GM21737 (cell line): ENCODE results near the gene PLA2G4E.

Source experiments
- ATAC-seq: cut with Tn5 transposase; IDR thresholded peaks from one replicate; pipeline ENCODE4 v1.9.1; 2021; ENCODE audit warnings: mild to moderate bottlenecking, moderate library complexity; ENCODE audit not compliant: unreplicated experiment

The PLA2G4E gene

GRCh38 chr15:41981371-41982132 lies 39.3 kb downstream of the PLA2G4E start:
- no peak for ATAC-seq

- ATAC-seq = no peak
Observed at GRCh38 chr15:41980654-41981323, 40.1 kb downstream of the PLA2G4E start.

GRCh38 chr15:41979493-41980266 lies 41.2 kb downstream of the PLA2G4E start:
- no peak for ATAC-seq

- no peak for ATAC-seq
Observed at GRCh38 chr15:41978534-41978933, 42.3 kb downstream of the PLA2G4E start.

DNA sequence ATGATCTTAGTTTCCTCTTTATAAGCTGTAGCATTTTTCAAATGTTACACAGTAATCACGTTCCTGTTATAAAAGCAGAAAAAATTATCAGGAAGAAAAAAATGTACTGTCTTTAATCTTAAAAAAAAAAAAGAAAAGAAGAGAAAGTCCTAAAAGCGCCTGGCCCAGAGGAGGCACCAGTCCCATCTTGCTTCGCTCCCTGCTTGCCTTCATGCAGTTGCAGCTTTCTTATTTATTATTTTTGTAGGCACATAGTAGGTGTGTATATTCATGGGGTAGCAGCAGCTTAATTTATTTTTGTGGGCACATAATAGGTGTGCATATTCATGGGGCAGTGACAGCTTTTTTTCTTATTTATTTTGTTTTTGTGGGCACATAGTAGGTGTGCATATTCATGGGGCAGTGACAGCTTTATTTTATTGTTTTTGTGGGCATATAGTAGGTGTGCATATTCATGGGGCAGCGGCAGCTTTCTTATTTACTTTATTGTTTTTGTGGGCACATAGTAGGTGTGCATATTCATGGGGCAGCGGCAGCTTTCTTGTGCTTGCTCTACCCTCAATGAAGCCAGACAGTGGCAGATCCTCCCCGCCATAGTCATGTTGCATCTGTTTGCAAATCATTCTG lies 43.0 kb downstream of the PLA2G4E start:
- ATAC-seq = no peak

GRCh38 chr15:41975669-41976068 lies 45.2 kb downstream of the PLA2G4E start:
- ATAC-seq = no peak

GRCh38 chr15:41974041-41974440 lies 46.8 kb downstream of the PLA2G4E start:
- ATAC-seq = no peak

- ATAC-seq = peak; percentile 65
Observed at GRCh38 chr15:41972253-41973242, 48.3 kb downstream of the PLA2G4E start, which contains the start of gene EHD4. Gene EHD4 (minus strand): TSS chr15:41972557. CDS start chr15:41972494, 63 bp downstream.

DNA sequence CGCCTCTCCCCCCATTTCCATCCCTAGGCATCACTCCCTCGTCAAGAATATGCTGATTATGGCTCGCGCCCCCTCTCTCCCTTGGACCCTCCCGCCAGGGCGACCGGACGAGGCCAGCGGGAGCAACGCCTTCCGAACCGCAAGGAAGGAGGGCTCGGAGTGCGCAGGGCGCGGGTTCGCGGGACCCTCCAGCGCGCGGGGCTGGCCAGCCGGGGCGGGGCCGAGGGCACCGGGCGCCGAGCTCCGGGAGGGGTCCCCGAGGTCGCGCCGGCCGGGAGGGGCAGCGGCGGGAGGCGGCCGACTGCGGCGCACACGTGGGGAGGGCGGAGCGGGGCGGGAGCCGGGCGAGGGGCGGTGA lies 49.0 kb downstream of the PLA2G4E start:
- ATAC-seq = peak; percentile 24

GRCh38 chr15:41971089-41971894 lies 49.5 kb downstream of the PLA2G4E start:
- peak; percentile 47 for ATAC-seq

- ATAC-seq = no peak
Observed at GRCh38 chr15:41970456-41970855, 50.4 kb downstream of the PLA2G4E start.

DNA sequence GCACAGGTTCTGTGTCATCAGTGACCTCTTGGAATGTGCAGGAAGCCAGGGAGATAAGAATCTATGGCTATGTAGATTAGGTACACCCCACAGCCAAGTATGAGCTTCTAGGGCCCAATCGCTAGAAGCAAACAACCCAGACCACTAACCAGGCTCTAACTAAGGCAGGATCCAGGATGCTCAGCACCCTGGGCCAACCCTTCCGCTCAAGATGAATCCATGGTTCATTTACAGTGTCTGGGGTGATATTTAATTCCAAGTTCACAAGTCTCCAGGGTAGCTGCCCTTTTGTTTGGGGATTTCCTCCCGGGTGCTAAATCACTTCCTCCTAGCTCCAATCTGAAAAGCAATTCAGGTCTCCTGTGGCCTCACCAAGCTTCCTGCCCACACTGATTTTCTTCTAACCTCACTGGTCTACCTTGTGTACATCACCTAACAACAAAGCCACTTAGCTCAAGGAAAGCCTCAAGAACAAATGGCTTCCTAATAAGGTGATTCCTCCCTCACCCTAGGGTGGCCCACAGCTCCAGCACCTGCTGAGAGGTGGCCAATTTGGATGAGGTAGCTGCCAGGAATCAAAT lies 50.9 kb downstream of the PLA2G4E start:
- ATAC-seq = no peak

GRCh38 chr15:41968701-41969100 lies 52.1 kb downstream of the PLA2G4E start:
- no peak for ATAC-seq

- no peak for ATAC-seq
Observed at GRCh38 chr15:41967506-41968206, 53.2 kb downstream of the PLA2G4E start.

GRCh38 chr15:41966920-41967465 lies 53.8 kb downstream of the PLA2G4E start:
- no peak for ATAC-seq

GRCh38 chr15:41966414-41966812 lies 54.4 kb downstream of the PLA2G4E start:
- no peak for ATAC-seq

DNA sequence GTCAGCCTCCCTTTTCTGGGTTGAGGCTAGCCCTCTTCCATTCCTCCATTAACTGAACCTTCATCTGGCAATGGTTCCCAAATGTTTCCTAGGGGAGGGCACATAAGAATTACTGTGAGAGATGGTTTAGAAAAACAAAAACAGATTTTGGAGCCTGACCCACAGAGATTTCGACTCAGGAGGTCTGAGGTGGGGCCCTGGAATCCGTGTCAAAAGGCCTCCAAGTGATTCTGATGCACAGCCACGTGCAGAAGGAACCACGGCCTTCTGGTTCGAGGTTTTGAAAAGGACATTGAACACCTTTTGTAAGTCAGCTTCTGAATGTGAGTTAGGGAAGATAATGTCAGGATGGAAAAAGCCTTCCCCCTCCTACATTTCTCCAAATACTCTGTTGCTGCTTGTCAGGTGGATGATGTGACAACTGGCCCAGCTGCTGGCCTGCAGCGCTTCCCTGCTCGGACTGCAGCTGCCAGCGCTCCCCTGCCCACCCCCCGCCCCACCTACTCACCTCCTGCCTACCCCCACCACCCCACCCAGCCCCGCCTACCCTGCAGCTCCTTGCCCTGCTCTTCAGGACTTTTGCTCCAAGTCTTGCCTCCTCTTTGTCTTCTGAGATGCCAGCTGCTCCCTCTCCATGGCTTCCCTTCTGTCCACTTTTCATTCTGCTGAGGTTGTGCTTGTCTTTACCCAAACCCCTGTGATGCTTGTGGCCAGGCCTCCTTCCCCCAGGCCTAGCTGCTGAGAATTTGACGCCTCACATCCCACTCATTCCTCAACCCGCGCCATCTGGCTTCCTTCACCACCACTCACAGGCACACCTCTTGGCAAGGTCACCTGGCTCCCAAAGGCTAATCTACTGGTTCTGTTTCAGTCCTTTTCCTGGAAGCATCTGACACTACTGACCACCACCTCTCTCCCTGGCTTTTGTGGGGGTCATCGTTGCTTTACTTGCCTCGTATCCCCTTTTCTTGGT lies 55.1 kb downstream of the PLA2G4E start:
- ATAC-seq = no peak
